SK-N-MC (cell line): ENCODE results near the gene AHNAK.

ENCODE experiments used
- EZH2 ChIP-seq: fragments of 200-600 bp; sonication (generic); IDR thresholded peaks from one replicate; pipeline ENCODE4 v1.6.1; 2017; ENCODE audit warnings: antibody characterized with exemption
- FOXP2 ChIP-seq: optimal IDR thresholded peaks from 2 replicates; pipeline ENCODE3; 2011; ENCODE audit warnings: mild to moderate bottlenecking, moderate library complexity; ENCODE audit not compliant: insufficient read depth; ENCODE audit errors: extremely low read length, control extremely low read depth
- POLR2AphosphoS5 ChIP-seq: IDR thresholded peaks from 2 replicates; pipeline ENCODE4 v1.6.1; 2012; ENCODE audit warnings: mild to moderate bottlenecking, low read depth, low read length, borderline replicate concordance

- TF ChIP-seq EZH2 (no peak), POLR2AphosphoS5 (no peak), FOXP2 (no peak)
Observed at GRCh38 chr11:62419943-62420342, 126.7 kb downstream of the AHNAK start.
